K562 (cell line): Measurements from ENCODE around the gene GPN3. TPM values are rescaled to one million over a fixed set of nuclear protein-coding genes. Genes with fewer than 3 reads are reported as not detected.

ENCODE experiments used
- BCOR ChIP-seq: fragments of 450-650 bp; IDR thresholded peaks from 2 replicates; pipeline ENCODE4 v1.6.1; 2016
- BDP1 ChIP-seq: IDR thresholded peaks from 3 replicates; pipeline ENCODE4 v1.6.1; 2011; ENCODE audit not compliant: insufficient read length, insufficient read depth
- CREB1 ChIP-seq, 2 experiments: sonication (generic) in 1 of 2; formaldehyde crosslinking in 1 of 2; IDR thresholded peaks; 2 replicates each; pipeline versions ENCODE4 v1.6.1 to v1.8.0; 2012 to 2022; ENCODE audit warnings: inconsistent platforms in 1 of 2, mild to moderate bottlenecking in 1 of 2, missing genetic modification reagents in 1 of 2, moderate library complexity in 1 of 2
- CUX1 ChIP-seq: fragments of 200-800 bp; sonication (Bioruptor generic); IDR thresholded peaks from 2 replicates; pipeline ENCODE4 v1.6.1; 2016; ENCODE audit warnings: missing genetic modification characterization, missing compliant biosample characterization
- ERF ChIP-seq: fragments of 450-650 bp; formaldehyde crosslinking; IDR thresholded peaks from 2 replicates; pipeline ENCODE4 v1.4.0; 2020; ENCODE audit warnings: mild to moderate bottlenecking, mixed read lengths
- FOXM1 ChIP-seq, 2 experiments: fragments of 450-650 bp in 1 of 2; sonication (generic) in 1 of 2; formaldehyde crosslinking in 1 of 2; IDR thresholded peaks; 2 replicates each; pipeline versions ENCODE4 v1.6.1 to v1.9.0; 2017 to 2022; ENCODE audit warnings: low read depth in 2 of 2, mild to moderate bottlenecking in 2 of 2, missing genetic modification reagents in 1 of 2, moderate library complexity in 1 of 2
- GTF2E2 ChIP-seq: fragments of 200-800 bp; sonication (Bioruptor generic); IDR thresholded peaks from 2 replicates; pipeline ENCODE4 v1.6.1; 2016; ENCODE audit warnings: missing genetic modification characterization, missing compliant biosample characterization
- JUND ChIP-seq, 2 experiments: IDR thresholded peaks; 2 replicates in 1 of 2; 3 replicates in 1 of 2; pipeline ENCODE4 v1.6.1; 2011; ENCODE audit warnings: borderline replicate concordance in 2 of 2, low read depth in 2 of 2, low read length in 2 of 2, improper control_type of control experiment in 1 of 2, missing biosample characterization in 1 of 2, missing genetic modification characterization in 1 of 2, missing genetic modification reagents in 1 of 2
- KLF13 ChIP-seq: fragments of 450-650 bp; IDR thresholded peaks from 2 replicates; pipeline ENCODE4 v1.6.1; 2016; ENCODE audit warnings: missing genetic modification characterization, low read depth, mild to moderate bottlenecking, missing compliant biosample characterization, moderate library complexity, borderline replicate concordance
- POLR2A ChIP-seq: fragments of 450-650 bp; conservative IDR thresholded peaks from 2 replicates; pipeline ENCODE4 v1.6.1; 2016
- POU5F1 ChIP-seq: fragments of 150-350 bp; IDR thresholded peaks from 2 replicates; pipeline ENCODE4 v1.6.1; 2014; ENCODE audit warnings: borderline replicate concordance, low read length, low read depth, mild to moderate bottlenecking; ENCODE audit not compliant: partially characterized antibody
- TAF7 ChIP-seq: fragments of 450-650 bp; IDR thresholded peaks from 2 replicates; pipeline ENCODE4 v1.6.1; 2016; ENCODE audit warnings: missing genetic modification characterization, missing compliant biosample characterization
- ZBED1 ChIP-seq: IDR thresholded peaks from 2 replicates; pipeline ENCODE4 v1.6.1; 2014
- ZHX1 ChIP-seq: fragments of 150-350 bp; conservative IDR thresholded peaks from 2 replicates; pipeline ENCODE4 v1.6.1; 2014; ENCODE audit warnings: low read length
- ZNF175 ChIP-seq: fragments of 200-800 bp; sonication (Bioruptor generic); IDR thresholded peaks from 2 replicates; pipeline ENCODE4 v1.6.1; 2016; ENCODE audit warnings: low read depth, mild to moderate bottlenecking, missing genetic modification characterization, missing compliant biosample characterization
- ZNF197 ChIP-seq: fragments of 200-800 bp; sonication (Bioruptor generic); IDR thresholded peaks from 2 replicates; pipeline ENCODE4 v1.6.1; 2016; ENCODE audit warnings: low read depth, missing genetic modification characterization, missing compliant biosample characterization
- polyA plus RNA-seq, 8 experiments: library from polyadenylated mRNA; depleted of rRNA in 4 of 8; stranded (reverse) in 5 of 8; unstranded in 3 of 8; fragments of >200 nt; fragmentation: Nextera tagmentation in 2 of 8; fragmentation: Illumina TruSeq in 1 of 8; extraction: Ambion mirVana in 2 of 8; extraction: Trizol in 1 of 8; gene quantifications; 2 replicates each; pipeline versions ENCODE4 v1.2.1 to v1.2.3, GENCODE V29; 2011 to 2014; ENCODE audit warnings: inconsistent platforms in 1 of 8, missing spikeins in 1 of 8
- total RNA-seq, 7 experiments: library from RNA; depleted of rRNA in 6 of 7; stranded (reverse); fragments of >200 nt in 6 of 7; fragmentation: Illumina TruSeq in 2 of 7; extraction: Trizol in 2 of 7; gene quantifications; 2 replicates each; pipeline versions ENCODE4 v1.2.1 to v1.2.3, GENCODE V29; 2011 to 2021; ENCODE audit warnings: low replicate concordance in 1 of 7
- TF ChIP-seq, protein P1 (sequence below): fragments of 250-450 bp; sonication (Bioruptor Pico); IDR thresholded peaks from 2 replicates; pipeline ENCODE4 v1.4.0; 2020; ENCODE audit warnings: mild to moderate bottlenecking

GPN3 gene
- total and polyA plus RNA-seq, 9 of the 15 experiments (the other 6 are each of a cell fraction or from before 2014, with no cell fraction given) = 35.8 to 123 (median 64.2) TPM

GRCh38 chr12:110403976-110404682, 63.9 kb downstream of the GPN3 start (continued):
- TF ChIP-seq BDP1 (no peak), POLR2A (0 out of 2 replicates have a peak, but pooled peaks have one; percentile 10), CUX1 (CRISPR knock-in tag) (no peak), FOXM1 (IDR thresholded peaks at IDR 0.05; ENCODE audit: low read depth) (peak; percentile 65), FOXM1 (CRISPR knock-in tag; IDR thresholded peaks at IDR 0.05; ENCODE audit: low read depth) (no peak), JUND (IDR thresholded peaks at IDR 0.05; ENCODE audit: borderline replicate concordance, low read depth, low read length) (peak; percentile 34; the same call in 1 of the 2 replicates), JUND (tag; IDR thresholded peaks at IDR 0.05; ENCODE audit: borderline replicate concordance, low read depth, low read length) (peak; percentile 33; the same call in 2 of the 3 replicates), TAF7 (tag) (peak; percentile 26; the same call in 1 of the 2 replicates), BCOR (no peak), ZHX1 (no peak), KLF13 (tag) (0 out of 2 replicates have a peak, but pooled peaks have one; percentile 20), ZNF197 (CRISPR knock-in tag) (no peak), CREB1 (IDR thresholded peaks at IDR 0.05) (no peak), CREB1 (CRISPR knock-in tag; IDR thresholded peaks at IDR 0.05) (0 out of 2 replicates have a peak, but pooled peaks have one; percentile 13), GTF2E2 (tag) (peak; percentile 88), ERF (CRISPR knock-in tag) (no peak), POU5F1 (no peak), ZBED1 (no peak), ZNF175 (0 out of 2 replicates have a peak, but pooled peaks have one; percentile 63)
- TF ChIP-seq, protein P1, sequence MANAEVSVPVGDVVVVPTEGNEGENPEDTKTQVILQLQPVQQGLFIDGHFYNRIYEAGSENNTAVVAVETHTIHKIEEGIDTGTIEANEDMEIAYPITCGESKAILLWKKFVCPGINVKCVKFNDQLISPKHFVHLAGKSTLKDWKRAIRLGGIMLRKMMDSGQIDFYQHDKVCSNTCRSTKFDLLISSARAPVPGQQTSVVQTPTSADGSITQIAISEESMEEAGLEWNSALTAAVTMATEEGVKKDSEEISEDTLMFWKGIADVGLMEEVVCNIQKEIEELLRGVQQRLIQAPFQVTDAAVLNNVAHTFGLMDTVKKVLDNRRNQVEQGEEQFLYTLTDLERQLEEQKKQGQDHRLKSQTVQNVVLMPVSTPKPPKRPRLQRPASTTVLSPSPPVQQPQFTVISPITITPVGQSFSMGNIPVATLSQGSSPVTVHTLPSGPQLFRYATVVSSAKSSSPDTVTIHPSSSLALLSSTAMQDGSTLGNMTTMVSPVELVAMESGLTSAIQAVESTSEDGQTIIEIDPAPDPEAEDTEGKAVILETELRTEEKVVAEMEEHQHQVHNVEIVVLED = no peak
